GM21360 (cell line): ENCODE data around the gene SERPINA4.

ENCODE experiments used
- ATAC-seq: cut with Tn5 transposase; IDR thresholded peaks from one replicate; pipeline ENCODE4 v1.9.1; 2021; ENCODE audit warnings: mild to moderate bottlenecking, moderate library complexity; ENCODE audit not compliant: unreplicated experiment

The SERPINA4 gene

DNA sequence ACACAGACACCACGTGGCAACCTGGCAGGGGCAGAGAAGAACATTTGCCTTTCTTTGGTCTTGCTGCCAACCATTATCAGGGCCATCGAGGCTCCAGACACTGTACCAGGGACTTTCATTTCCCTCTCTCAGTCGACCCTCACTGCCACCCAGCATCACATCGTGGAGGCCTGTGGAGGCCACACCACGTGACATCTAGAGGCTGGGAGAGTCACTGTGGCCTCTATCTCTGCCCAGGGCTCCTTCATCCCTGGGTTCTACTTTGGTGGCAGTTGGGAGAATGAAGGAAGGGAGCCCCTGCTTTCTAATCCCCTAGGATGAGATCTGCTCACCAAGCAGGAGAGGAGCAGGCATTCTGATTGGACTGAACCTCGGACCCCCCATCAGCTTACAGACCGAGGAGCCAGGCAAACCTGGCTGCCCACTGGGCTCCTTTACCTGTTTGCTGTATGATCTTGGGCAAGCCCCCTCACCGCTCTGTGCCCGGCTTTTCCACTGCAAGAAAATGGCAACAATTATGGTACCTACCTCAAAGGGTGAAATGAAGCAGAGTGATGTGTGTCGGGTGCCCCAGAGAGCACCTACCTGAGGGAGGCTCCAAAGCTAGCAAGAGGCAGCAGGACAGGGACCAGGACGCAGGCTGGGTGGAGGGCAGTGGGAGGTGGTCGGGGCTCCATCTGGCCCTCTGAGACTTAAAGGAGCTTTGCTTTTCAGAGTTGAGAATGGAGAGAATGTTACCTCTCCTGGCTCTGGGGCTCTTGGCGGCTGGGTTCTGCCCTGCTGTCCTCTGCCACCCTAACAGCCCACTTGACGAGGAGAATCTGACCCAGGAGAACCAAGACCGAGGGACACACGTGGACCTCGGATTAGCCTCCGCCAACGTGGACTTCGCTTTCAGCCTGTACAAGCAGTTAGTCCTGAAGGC is 52.7 kb downstream of the SERPINA4 start:
- no peak for ATAC-seq

DNA sequence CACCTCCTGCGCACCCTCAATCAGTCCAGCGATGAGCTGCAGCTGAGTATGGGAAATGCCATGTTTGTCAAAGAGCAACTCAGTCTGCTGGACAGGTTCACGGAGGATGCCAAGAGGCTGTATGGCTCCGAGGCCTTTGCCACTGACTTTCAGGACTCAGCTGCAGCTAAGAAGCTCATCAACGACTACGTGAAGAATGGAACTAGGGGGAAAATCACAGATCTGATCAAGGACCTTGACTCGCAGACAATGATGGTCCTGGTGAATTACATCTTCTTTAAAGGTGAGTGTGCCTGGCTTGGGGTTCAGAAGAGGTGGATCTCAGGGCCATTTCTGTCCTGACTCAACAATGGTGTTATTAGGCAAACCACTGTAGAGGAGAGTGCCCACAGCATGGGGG is 53.6 kb downstream of the SERPINA4 start:
- ATAC-seq: no peak

DNA sequence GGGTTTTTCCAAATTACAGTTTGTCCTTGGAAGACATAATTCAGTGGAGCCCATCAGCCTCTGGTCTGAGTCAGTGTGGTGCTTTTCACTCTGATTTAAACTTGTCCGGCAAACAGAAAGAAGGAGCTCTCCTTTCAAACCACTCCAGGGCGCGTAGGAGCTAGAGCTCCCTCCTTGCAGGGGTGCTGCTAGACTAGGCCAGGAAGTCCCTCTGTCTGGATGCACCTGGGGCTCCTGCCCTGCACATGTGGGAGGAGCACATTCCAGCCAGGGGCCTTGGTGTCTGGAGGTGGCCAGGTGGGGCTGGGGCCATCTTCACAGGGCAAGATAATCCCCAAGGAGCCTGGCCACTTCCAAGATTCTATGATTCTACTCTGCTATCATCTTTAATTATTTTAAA is 54.0 kb downstream of the SERPINA4 start:
- ATAC-seq: no peak

- no peak for ATAC-seq
Observed at GRCh38 chr14:94615823-94616570, 54.8 kb downstream of the SERPINA4 start.

DNA sequence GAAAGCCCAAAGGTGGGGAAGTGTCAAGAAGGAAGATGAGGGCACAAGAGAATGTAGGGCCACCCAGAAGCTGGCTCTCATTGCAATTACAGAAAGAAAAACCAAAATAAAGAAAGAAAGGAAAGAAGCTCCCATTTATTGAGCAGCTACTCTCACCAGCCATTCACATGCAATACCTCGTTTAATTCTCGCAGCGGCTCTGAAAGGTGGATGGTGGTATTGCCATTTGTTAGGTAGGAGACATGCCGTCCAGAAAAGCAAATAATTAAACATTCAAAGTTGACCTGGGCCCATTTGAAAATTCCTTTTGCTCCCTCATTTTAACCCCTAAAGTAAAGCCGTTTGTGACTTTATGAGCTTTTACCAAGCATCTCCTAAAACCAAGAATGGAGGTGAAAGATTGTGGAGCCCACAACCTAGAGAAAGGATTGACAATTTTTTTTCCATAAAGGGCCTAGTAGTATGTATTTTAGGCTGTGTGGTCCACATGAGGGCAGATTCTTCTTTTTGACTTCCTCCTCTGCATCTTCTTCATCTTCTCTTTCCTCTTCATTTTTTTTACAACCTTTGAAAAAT is 56.2 kb downstream of the SERPINA4 start:
- ATAC-seq: no peak

DNA sequence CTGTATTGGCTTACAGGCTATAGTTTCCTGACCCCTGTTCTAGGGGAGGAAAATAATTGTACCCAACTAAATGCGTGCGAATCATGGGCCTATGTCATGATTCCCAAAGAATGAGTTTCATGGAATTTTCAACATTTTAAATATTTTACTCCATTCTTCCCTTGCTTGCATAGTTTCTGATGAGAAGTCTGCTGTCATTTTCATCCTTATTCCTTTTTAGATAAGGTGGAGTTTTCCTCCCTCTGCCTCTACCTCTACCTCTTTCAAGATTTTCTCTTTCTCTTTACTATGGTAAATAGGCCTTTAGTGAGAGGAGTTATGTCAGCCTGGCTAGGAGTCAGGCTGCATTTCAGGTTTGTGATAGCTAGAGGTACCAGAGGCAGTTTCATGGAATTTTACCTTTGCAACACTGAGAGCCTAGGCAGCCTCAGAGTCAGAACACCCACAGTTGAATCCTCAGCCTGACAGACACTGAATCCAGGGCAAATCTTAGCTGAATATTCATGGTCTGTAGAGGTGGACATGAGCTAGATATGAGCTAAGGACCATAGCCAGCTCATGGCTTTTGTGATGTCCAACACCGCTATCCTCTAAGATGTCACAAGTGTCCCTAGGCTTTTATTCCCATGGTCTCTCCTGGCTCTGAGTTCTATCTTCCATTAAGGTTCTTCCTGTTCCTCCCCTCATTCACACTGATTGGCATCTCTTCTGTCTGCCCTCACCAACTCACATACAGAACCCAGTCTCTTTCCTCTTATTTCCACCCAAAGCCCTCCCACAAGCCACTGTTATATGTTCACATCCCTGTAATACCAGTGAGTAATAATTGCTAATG is 57.0 kb downstream of the SERPINA4 start:
- no peak for ATAC-seq

- no peak for ATAC-seq
Observed at GRCh38 chr14:94619297-94619696, 58.1 kb downstream of the SERPINA4 start.
